GM12872 (cell line): Measurements from ENCODE around the gene STXBP5.

ENCODE experiments used
- CTCF ChIP-seq: IDR thresholded peaks from 3 replicates; pipeline ENCODE4 v1.5.1; 2011; ENCODE audit warnings: low read depth, mild to moderate bottlenecking, low read length, moderate library complexity; ENCODE audit not compliant: insufficient read depth

The STXBP5 gene

DNA sequence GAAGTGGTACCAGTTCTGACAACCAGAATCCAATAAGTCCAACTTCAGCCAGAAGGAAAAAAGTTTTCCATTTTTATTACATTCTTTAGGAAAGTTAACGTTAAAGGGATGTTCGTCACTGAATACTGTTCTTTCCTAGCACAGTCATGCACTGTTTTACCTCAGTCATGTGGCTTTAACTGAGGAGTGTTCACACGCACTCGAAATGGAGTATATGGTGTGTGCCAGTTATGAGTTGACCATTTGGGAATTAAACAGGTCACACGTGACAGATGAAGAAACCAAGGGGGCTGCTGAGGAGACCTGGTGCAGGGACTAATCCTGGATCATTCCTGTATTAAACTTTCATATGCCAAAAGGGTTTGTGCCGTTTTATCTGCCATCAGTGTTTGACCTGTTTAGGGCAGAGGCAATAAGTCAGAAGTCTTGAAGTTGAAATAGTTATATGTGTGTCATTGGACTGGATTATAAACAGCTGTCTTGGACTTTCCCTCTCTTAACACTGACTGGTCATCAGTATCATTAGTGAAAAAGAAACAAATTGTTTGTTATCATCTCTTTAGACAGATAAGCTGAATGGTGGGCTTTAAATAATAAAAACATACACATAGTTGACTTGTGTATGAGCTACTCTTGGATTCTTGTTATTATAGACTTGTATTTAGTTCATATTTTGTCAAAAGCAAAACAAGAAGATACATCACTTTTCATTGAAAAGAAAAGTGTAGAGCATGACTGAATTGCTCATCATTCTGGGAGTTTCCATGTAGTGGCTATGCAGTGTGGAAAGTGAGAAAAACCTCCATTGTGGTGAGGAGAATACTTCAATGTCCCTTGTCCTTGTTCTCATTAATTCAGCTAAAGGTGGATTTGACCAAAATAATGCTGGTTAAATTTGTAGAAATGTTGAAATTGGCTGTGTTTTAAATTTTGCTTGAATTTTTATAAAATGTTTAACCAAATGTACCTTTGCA is 180.8 kb downstream of the STXBP5 start:
- TF ChIP-seq CTCF = no peak

DNA sequence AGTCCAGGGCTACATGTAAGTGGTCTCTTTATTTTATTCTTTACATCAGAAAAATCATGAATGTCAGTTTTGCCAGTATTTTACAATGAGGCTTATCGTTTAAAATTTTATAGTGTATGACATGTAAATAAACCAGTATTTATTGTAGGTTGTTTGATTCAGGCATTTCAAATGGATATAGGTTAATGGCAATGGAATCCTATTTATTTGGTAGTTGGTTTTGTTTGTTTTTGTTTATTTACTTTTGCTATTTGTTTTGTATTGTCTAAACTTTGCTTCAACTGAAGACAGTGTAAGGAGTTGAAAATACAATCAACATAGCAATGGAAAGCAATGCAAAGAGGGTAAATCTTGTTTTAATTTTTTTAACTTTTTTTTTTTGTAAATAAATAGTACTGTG is 185.2 kb downstream of the STXBP5 start:
- no peak for TF ChIP-seq CTCF

GRCh38 chr6:147390909-147391536 is 186.8 kb downstream of the STXBP5 start:
- no peak for TF ChIP-seq CTCF

DNA sequence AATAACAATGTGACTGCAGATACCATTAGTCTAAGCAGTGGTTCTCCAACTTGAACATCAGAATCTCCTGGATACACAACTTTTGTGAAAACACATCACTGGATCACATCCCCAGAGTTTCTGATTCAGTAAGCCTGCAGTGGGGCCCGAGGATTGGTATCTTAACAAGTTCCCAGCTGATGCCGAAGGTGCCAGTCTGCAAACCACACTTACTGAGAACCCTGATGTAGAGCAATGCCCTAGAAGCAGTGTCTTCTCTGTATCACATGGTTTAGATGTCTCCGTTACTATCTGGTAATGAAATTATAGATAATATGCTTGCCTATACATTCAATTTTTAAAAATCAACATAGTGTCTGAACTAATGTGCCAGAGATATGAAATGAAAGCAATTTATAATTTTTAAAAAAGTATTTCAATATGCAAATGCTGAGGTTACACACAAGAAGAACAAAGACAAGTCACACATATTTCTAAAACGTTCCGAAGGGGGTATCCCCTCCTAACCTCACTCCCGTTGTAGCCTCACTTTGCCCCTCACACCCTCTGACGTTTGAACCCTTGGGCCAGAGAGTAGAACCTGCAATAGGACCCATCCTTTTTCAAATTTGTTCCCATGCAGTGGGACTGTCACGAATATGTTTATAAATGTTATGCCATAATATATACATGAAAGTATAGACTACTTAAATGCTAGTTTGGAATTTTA is 188.9 kb downstream of the STXBP5 start:
- TF ChIP-seq CTCF = no peak

DNA sequence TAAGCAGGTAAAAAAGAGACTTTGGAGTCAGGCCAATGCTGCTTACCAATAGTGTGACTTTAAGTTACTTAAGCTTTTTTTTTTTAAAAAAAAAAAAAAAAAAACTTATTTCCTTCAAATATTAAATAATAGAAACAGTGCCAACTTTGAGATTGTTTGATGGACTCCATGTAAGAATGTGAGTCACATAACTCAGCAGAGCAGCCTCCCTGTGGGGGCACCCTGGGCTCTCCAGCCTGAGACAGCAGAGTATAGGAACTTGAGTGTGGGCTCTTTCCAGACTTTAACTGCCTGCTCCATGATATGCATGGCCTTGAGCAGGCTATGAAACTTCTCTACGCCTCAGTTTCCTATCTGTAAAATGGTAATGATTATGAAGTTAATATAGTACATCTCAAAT is 190.9 kb downstream of the STXBP5 start:
- TF ChIP-seq CTCF = no peak

- no peak for TF ChIP-seq CTCF
These were observed 193.1 kb downstream of the STXBP5 start for GRCh38 chr6:147397306-147397705.

GRCh38 chr6:147400968-147401367 is 196.8 kb downstream of the STXBP5 start:
- no peak for TF ChIP-seq CTCF
